Activated CD4-positive, CD25-positive, alpha-beta regulatory T cell treated with anti-CD3 and anti-CD28 coated beads, Interleukin-2, amount 50 U/mL, for 24 hours (primary cell): ENCODE data around the gene SPDEF.

Source experiments
- ATAC-seq, 2 donors: fragments of 150-1000 bp; cut with Tn5 transposase; one replicate each; pipeline ENCODE4 v1.10.0; 2021; ENCODE audit warnings: mild to moderate bottlenecking in 1 of 2, moderate library complexity in 1 of 2

SPDEF gene

GRCh38 chr6:34512738-34513115 is 43.4 kb downstream of the SPDEF start:
- no peak for ATAC-seq

DNA sequence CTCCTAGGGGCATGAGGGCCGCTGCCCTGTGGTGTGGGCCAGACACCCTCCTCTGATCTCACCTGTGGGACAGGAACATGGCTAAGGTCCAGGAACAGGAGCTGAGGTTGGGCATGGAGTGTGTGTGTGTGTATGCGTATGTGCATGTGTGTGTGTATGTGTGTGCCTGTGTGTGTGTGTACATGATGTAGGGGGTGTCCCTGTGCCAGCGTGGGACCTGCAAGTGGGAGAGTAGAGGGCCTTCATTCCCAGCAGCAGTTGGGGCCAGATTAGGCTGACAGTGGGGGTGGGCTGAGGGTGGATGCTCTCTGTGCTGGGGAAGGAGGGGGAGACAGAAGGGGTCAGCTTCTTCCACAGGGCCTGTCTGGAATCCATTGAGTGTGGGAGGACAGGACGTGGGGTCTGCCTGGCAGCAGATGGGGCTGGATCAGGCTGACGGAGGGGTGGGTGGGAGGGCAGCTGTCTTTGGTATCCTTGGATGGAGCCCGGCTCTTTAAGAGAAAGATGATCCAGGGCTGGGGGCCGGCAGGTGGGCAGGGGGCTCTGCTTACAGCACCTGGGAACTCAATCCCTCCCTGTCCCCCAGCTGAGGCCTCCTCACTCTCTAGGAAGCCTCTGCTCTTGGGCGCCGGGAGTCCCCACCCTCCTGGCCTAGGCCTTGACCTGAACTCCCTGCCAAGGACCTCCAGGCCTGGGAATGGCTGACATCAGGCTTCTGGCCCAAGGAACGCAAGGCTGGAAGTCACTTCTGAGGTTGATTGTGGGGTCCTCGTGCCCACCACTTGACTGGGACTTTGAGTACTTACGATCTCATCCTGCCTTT is 44.0 kb downstream of the SPDEF start:
- no peak for ATAC-seq

GRCh38 chr6:34511214-34511914 is 44.8 kb downstream of the SPDEF start:
- ATAC-seq = no peak

DNA sequence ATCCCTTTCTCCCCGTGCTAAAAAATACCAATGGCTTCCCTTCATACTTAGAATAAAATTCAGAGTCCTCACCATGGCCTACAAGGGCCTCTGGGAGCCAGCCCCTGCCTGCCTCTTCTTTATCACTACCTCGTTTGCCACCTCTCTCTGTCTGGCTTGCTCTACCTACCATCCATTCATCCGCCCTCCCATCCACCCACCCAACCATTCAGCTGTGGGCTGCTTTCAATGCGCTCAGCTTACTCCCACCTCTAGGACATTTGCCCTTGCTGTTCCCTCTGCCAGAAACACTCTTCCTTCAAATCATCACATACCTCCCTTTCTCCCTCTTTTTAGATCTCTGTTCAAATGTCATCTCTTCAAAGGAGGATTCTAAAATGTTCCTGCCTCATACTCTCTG is 45.8 kb downstream of the SPDEF start:
- ATAC-seq = no peak

DNA sequence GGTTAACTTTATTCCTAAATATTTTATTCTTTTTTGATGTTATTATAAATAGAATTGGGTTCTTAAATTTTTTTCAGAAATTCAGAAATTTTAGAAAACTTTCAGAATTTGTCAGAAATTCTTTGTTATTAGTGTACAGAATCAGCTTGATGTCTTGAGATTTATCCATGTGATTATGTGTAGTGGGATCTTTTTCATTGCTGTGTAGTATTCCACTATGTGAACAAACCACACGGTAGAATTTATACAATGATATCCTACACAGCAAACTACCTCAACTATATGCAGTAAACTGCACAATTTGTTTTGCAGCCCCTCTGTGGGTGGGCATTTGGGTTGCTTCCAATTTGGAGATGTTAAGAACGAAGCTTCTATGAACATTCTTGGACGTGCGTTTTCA is 46.3 kb downstream of the SPDEF start:
- no peak for ATAC-seq

DNA sequence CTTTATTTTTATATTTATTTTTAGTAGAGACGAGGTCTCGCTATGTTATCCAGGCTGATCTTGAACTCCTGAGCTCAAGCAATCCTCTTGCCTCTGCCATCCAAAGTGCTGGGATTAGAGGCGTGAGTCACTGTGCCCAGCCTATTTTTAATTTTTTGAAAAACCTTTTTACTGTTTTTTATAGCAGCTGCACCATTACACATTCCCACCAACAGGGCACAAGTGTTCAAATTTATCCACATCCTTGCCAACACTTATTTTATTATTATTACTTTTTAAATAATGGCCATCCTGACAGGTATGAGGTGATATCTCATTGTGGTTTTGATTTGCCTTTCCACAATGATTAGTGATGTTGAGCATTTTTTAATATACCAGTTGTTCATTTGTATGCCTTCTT is 47.7 kb downstream of the SPDEF start:
- ATAC-seq = no peak

DNA sequence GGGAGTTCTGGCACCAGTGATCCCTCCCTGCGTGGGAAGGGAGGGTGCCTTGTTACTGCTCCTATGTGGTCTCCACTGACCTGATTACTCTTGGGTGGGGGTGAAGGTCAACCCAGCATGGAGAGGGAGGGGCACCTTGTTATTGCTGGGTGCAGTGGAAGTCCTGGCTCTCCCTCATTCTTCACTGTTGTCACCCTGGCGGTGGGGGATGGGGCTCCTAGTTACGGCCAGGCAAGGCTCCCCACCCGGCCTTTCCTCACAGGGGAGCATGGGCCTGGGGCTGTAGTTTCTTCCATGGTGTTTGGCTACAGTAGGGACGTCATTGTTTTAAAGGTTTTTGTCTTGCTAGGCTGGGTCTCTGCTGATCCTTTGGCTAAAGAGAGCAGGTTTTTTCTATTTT is 49.4 kb downstream of the SPDEF start:
- no peak for ATAC-seq

- no peak for ATAC-seq
Measured at GRCh38 chr6:34497411-34497810, 58.7 kb downstream of the SPDEF start.

- ATAC-seq = no peak
Measured at GRCh38 chr6:34496103-34496685, 59.9 kb downstream of the SPDEF start.

- ATAC-seq = no peak
Measured at GRCh38 chr6:34494973-34495372, 61.2 kb downstream of the SPDEF start.

- ATAC-seq = no peak
Measured at GRCh38 chr6:34493344-34493743, 62.8 kb downstream of the SPDEF start.

GRCh38 chr6:34491091-34491430 is 65.1 kb downstream of the SPDEF start:
- ATAC-seq = no peak

- no peak for ATAC-seq
Measured at GRCh38 chr6:34490390-34491090, 65.6 kb downstream of the SPDEF start.

DNA sequence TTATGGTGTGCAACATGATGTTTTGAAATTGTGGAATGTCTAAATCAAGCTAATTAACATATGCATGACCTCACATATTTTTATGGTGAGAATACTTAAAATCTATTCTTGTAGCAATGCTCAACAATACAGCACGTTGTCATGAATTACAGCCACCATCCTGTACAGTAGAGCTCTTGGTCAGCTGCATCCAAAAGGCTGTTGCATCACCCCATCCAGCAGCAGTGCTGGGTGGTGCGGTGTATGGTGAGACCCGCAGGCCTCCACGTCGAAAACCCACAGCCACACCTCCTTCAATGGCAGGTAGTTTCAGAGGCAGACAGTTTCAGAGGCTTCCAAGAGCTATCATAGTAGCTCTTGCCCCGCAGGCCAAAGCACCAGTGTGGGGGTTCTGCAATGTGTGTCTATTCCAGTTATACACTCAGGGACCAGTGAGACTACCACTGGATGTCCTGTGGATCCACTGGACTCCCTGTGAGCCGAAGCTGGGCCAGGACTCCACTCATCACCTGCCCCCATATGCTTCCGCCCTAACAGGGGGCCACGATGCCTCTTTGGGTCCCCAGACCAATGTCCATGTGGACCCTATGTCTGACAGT is 66.8 kb downstream of the SPDEF start:
- ATAC-seq = no peak
